Adipocyte (in vitro differentiated cells): ENCODE results near the gene SYNJ2.

Source experiments
- DNase-seq: peaks from one replicate; pipeline ENCODE4 v3.0.0-alpha.2; 2015; ENCODE audit warnings: low read depth
- H3K27me3 ChIP-seq: replicated peaks from 2 replicates; pipeline ENCODE4 v1.7.0; 2013; ENCODE audit warnings: mild to moderate bottlenecking, low read length, moderate library complexity; ENCODE audit not compliant: control insufficient read depth, insufficient read depth
- H3K36me3 ChIP-seq: 2 replicates; pipeline ENCODE4 v1.7.0; 2013; ENCODE audit warnings: low read length, mild to moderate bottlenecking, moderate library complexity; ENCODE audit not compliant: control insufficient read depth, insufficient read depth, severe bottlenecking
- H3K4me1 ChIP-seq: 2 replicates; pipeline ENCODE4 v1.7.0; 2013; ENCODE audit warnings: mild to moderate bottlenecking, low read length, moderate library complexity; ENCODE audit not compliant: control insufficient read depth, insufficient read depth
- H3K4me3 ChIP-seq: 2 replicates; pipeline ENCODE4 v1.7.0; 2013; ENCODE audit warnings: mild to moderate bottlenecking, low read length, moderate library complexity
- H3K9ac ChIP-seq: 2 replicates; pipeline ENCODE4 v1.7.0; 2013; ENCODE audit warnings: mild to moderate bottlenecking, low read length, moderate library complexity
- H3K9me3 ChIP-seq: 2 replicates; pipeline ENCODE4 v1.7.0; 2013; ENCODE audit warnings: mild to moderate bottlenecking, low read length, moderate library complexity; ENCODE audit not compliant: control insufficient read depth

SYNJ2 gene

DNA sequence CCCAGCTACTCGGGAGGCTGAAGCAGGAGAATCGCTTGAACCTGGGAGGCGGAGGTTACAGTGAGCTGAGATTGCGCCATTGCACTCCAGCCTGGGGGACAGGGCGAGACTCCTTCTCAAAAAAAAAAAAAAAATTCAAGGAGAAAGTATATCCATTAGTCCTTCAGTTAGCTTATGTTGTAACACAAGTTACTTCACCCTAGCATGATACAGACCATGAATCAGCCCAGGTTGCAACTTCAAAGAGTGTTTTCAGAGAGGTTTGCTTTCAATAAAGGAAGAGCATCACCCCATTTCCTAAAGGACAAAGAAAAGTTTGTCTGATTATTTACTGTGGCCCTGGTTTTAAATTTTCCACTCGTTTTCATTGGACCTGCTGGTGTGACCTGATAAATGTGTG lies 113.4 kb downstream of the SYNJ2 start:
- no peaks in the 10 kb centered on the region for H3K4me1 ChIP-seq
- no peaks in the 10 kb centered on the region for H3K27me3 ChIP-seq
- H3K36me3 ChIP-seq: peaks cover 34% of the 10 kb centered on the region
- no peak overlapping the region for H3K9ac ChIP-seq
- no peak overlapping the region for H3K4me3 ChIP-seq
- peak; percentile 15 for DNase-seq
- no peaks in the 10 kb centered on the region for H3K9me3 ChIP-seq

DNA sequence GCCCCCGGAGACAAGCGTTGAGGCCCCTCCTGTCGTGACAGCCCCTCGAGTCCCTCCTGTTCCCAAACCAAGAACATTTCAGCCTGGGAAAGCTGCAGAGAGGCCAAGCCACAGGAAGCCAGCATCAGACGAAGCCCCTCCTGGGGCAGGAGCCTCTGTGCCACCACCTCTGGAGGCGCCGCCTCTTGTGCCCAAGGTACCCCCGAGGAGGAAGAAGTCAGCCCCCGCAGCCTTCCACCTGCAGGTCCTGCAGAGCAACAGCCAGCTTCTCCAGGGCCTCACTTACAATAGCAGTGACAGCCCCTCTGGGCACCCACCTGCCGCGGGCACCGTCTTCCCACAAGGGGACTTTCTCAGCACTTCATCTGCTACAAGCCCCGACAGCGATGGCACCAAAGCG lies 114.0 kb downstream of the SYNJ2 start:
- H3K36me3 ChIP-seq: peaks cover 34% of the 10 kb centered on the region
- DNase-seq: no peak
- H3K27me3 ChIP-seq: no peaks in the 10 kb centered on the region
- no peaks in the 10 kb centered on the region for H3K4me1 ChIP-seq
- H3K4me3 ChIP-seq: no peak overlapping the region
- no peaks in the 10 kb centered on the region for H3K9me3 ChIP-seq
- no peak overlapping the region for H3K9ac ChIP-seq

DNA sequence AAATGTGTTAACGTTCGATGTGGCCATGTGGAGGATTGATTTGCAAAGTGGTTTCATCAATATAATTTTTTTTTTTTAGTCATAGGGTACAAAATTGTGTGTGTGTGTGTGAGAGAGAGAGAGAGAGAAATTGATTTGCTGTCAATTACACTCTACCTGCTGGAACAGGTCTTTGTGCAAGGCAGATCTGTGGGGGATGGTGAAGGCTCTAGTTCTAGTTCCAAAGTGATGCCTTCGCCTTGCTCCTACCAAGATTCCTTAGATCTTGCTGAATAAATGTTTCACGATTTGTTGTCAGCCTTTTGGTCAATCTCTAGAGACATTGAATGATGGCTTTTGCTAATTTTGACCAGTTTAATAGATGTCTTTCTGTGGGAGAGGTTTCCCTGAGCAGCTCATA lies 121.6 kb downstream of the SYNJ2 start:
- Histone ChIP-seq H3K9ac (no peak overlapping the region), H3K36me3 (no peaks in the 10 kb centered on the region), H3K9me3 (no peaks in the 10 kb centered on the region), H3K4me1 (no peaks in the 10 kb centered on the region), H3K27me3 (no peaks in the 10 kb centered on the region), H3K4me3 (no peak overlapping the region)
- no peak for DNase-seq

DNA sequence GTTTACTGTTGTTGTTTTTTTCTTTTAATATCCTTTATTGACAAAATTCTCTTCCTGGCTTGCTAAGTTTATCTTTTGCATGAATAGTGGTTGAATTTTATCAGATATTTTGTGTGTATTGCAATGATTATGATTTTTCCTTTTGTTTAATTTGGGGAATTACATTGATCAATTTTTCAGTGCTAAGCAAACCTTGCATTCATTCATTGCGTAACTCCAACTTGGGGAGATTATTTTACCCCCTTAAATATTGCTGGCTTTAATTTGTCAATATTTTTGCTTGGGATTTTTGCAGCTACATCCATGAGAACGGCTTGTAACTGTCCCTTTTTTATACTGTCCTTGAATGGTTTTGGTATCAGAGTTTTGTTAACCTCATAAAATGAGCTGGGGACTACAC lies 123.0 kb downstream of the SYNJ2 start:
- Histone ChIP-seq H3K36me3 (peaks cover 9% of the 10 kb centered on the region), H3K9ac (no peak overlapping the region), H3K4me3 (no peak overlapping the region), H3K27me3 (no peaks in the 10 kb centered on the region), H3K9me3 (no peaks in the 10 kb centered on the region), H3K4me1 (peaks cover under 1% of the 10 kb centered on the region)
- no peak for DNase-seq

DNA sequence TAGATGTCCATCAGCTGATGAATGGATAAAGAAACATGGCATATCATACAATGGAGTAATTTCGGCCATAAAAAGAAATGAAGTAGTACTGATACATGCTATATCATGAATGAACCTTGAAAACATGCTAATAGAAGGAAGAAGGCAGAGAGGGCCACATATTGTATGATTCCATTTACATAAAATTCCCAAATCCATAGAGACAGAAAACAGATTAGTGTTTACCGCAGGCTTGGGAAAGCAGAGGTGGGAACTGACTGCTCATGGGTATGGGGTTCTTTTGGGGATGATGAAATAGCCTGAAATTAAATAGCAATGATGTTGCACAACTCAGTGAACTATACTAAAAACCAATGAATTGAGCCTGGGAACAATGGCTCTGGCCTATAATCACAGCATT lies 128.1 kb downstream of the SYNJ2 start:
- no peak overlapping the region for H3K9ac ChIP-seq
- H3K36me3 ChIP-seq: peaks cover 34% of the 10 kb centered on the region
- peak; percentile 42 for DNase-seq
- H3K4me1 ChIP-seq: peaks cover 3% of the 10 kb centered on the region
- no peaks in the 10 kb centered on the region for H3K9me3 ChIP-seq
- no peak overlapping the region for H3K4me3 ChIP-seq
- no peaks in the 10 kb centered on the region for H3K27me3 ChIP-seq

DNA sequence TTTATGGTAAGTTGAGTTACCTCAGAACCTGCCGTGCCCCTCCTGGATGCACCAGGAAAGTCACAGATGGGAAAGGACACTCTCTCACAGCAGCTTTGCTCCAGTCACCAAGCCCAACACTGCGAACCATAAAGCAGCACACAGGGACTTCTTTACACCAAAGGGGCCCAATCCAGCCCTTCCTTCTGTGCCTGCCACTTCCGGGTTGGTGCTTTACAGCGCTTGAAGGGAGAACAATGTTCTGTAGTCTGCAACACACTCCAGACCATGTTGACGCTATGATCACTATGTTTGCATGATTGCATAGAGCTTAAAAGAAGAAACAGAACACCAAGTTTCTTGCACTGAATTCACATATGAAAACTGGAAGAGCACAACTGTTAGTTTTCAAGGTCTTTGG lies 129.3 kb downstream of the SYNJ2 start:
- Histone ChIP-seq H3K9ac (no peak overlapping the region), H3K4me3 (no peak overlapping the region), H3K9me3 (no peaks in the 10 kb centered on the region), H3K36me3 (peaks cover 43% of the 10 kb centered on the region), H3K27me3 (no peaks in the 10 kb centered on the region), H3K4me1 (peaks cover 3% of the 10 kb centered on the region)
- no peak for DNase-seq

DNA sequence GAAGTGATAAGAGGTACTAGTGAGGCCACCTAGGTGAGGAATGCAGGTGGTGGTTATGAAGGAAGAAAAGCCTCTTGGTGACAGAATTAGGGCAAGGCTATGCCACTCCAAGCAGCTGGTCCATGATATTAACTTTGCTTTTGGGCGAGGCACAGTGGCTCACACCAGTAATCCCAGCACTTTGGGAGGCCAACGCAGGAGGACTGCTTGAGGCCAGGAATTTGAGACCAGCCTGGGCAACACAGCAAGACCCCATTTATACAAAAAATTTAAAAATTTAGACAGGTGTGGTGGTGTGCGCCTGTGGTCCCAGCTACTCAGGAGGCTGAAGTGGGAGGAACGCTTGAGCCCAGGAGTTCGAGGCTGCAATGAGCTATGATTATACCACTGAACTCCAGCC lies 130.3 kb downstream of the SYNJ2 start:
- no peak overlapping the region for H3K4me3 ChIP-seq
- H3K27me3 ChIP-seq: no peaks in the 10 kb centered on the region
- no peak overlapping the region for H3K9ac ChIP-seq
- H3K36me3 ChIP-seq: peaks cover 51% of the 10 kb centered on the region
- no peaks in the 10 kb centered on the region for H3K9me3 ChIP-seq
- DNase-seq: no peak
- peaks cover 3% of the 10 kb centered on the region for H3K4me1 ChIP-seq

DNA sequence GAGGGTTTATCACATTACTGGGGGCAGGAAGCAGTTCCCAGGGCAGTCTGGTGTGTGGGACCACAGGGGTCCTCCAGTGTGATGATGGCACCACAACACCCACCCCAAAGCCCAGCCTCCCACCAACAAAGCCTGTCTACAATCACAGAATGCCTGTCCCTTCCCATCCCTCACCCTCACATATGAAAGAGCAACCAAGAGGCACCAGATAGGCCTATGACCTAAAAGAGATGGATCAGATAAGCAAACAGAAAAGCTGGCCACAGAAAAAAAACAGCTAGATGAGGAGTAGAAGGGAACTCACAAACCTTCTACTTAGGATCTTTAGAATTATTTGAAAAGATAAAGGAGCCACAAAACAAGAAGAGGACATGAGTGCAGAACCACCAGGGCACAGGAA lies 132.1 kb downstream of the SYNJ2 start:
- no peak for DNase-seq
- Histone ChIP-seq H3K9me3 (no peaks in the 10 kb centered on the region), H3K36me3 (peaks cover 54% of the 10 kb centered on the region), H3K4me3 (no peak overlapping the region), H3K4me1 (peaks cover 3% of the 10 kb centered on the region), H3K9ac (no peak overlapping the region), H3K27me3 (no peaks in the 10 kb centered on the region)

DNA sequence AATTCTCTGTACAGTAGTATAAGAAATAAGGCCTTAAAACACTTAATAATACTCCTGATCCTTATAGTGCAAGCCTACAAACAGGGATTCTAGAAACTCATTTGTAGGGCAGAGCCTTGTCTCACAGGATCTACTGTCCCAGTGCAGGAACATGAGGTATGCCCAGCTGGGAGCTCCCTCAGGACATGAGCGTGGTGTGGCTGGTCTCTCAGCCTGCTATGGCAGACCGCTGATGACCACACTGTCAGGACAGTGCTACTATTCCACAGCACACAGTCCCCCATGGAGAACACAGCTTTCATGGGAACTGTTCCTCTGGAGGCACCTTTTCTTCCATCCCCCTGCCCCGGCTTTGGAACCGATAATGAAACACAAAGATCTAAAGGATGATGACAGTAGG lies 133.4 kb downstream of the SYNJ2 start:
- Histone ChIP-seq H3K4me1 (no peaks in the 10 kb centered on the region), H3K27me3 (no peaks in the 10 kb centered on the region), H3K9me3 (no peaks in the 10 kb centered on the region), H3K36me3 (peaks cover 51% of the 10 kb centered on the region), H3K4me3 (no peak overlapping the region), H3K9ac (no peak overlapping the region)
- no peak for DNase-seq

DNA sequence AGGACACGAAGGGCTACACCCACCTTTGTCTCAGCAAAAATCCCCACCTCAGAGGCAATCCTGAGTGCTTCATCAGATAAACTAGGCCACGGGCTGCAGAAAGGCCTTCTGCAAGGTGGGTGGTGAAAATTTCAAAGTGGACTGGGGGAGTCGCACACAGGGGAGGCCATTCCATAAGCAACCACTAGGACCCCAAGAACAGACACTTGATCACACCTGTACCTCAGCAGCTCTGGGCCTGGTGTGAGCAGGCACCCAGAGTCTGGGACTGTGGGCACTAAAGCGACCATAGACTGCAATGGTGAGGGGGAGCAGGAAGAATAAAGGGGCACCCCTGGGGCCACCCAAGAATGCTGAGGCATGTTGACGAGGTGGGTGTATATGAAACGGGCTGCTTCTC lies 133.8 kb downstream of the SYNJ2 start:
- peaks cover 51% of the 10 kb centered on the region for H3K36me3 ChIP-seq
- H3K9ac ChIP-seq: no peak overlapping the region

DNA sequence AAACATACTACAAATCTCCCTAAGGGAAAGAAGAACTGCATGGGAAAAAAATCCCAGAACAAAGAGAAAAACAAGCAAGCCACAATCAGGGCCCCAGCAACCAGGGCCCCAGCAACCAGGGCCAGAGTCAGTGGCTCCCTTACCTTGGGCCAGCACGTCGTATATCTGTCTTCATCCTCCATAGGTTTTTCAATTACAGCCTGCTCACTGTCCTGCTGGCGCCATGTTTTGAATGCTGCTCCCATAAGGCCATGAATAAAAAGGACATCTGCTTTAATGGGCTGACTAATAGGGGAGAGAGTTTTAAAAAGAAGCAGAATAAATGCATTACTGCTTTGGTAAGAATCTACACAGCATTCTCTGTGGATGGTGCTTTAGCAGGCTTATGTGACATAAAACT lies 137.2 kb downstream of the SYNJ2 start:
- H3K4me1 ChIP-seq: peaks cover 2% of the 10 kb centered on the region
- no peak for DNase-seq
- H3K36me3 ChIP-seq: peaks cover 33% of the 10 kb centered on the region
- H3K9me3 ChIP-seq: no peaks in the 10 kb centered on the region
- H3K9ac ChIP-seq: no peak overlapping the region
- no peaks in the 10 kb centered on the region for H3K27me3 ChIP-seq
- H3K4me3 ChIP-seq: no peak overlapping the region

More for the DNA sequence above, 133.8 kb downstream of the SYNJ2 start:
- Histone ChIP-seq H3K4me3 (no peak overlapping the region), H3K27me3 (no peaks in the 10 kb centered on the region), H3K4me1 (no peaks in the 10 kb centered on the region), H3K9me3 (no peaks in the 10 kb centered on the region)
- DNase-seq: no peak

DNA sequence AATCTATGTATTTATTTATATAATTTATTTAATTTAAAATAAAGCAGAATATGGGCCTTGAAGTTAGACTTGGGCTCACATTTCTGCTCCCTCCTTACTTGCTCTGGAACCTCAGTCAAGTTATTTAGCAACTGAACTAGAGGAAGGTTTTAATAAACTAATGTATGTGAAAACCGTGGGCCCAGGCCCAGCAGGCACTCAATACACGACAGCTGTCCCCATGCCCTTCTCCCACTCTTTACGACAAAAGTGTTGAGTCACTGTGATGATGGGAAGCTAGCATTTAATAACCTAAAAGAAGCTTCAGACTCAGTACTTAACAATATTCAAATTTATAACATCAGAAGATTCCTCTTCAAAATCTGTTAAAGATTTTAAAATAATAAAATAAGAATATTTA lies 139.7 kb downstream of the SYNJ2 start:
- no peak overlapping the region for H3K9ac ChIP-seq
- H3K36me3 ChIP-seq: peaks cover 25% of the 10 kb centered on the region
- H3K9me3 ChIP-seq: no peaks in the 10 kb centered on the region
- no peak overlapping the region for H3K4me3 ChIP-seq
- peaks cover 2% of the 10 kb centered on the region for H3K4me1 ChIP-seq
- no peaks in the 10 kb centered on the region for H3K27me3 ChIP-seq
- no peak for DNase-seq
